IPS-18a (cell line): Measurements from ENCODE around the gene L1CAM.

Experiments used
- H3K27ac ChIP-seq: one replicate; pipeline ENCODE4 v1.5.1; 2013; ENCODE audit warnings: low read length
- H3K27me3 ChIP-seq: one replicate; pipeline ENCODE4 v1.6.1; 2013; ENCODE audit warnings: mild to moderate bottlenecking, low read length; ENCODE audit not compliant: control insufficient read depth, insufficient read depth
- H3K36me3 ChIP-seq: one replicate; pipeline ENCODE4 v1.6.1; 2013; ENCODE audit warnings: low read depth, low read length; ENCODE audit not compliant: control insufficient read depth
- H3K4me1 ChIP-seq: one replicate; pipeline ENCODE4 v1.6.1; 2013; ENCODE audit warnings: low read depth, low read length; ENCODE audit not compliant: control insufficient read depth
- H3K4me3 ChIP-seq: one replicate; pipeline ENCODE4 v1.5.1; 2013; ENCODE audit warnings: low read length
- H3K9ac ChIP-seq: one replicate; pipeline ENCODE4 v1.6.1; 2013; ENCODE audit warnings: mild to moderate bottlenecking, low read length, moderate library complexity
- H3K9me3 ChIP-seq: one replicate; pipeline ENCODE4 v1.6.1; 2013; ENCODE audit warnings: low read depth, low read length; ENCODE audit not compliant: control insufficient read depth

Gene L1CAM

DNA sequence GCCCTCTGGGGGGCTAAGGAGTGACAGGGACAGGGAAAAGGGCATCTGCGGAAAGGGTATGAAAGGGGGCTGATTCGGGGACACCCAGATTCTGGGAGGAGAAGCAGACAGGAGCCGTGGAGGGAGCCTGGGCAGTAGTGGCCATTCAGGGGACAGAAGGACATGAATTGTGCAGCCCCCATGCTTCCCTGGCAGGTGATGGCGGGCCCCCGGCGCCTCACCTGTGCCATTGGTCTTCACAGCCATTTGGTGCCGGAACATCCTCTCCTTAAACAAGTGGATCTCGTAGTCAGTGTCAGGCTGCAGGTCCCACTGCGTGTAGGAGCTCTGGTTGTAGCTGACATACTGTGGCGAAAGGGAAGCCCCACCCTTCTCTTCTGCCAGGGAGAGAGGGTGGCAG lies 21.9 kb downstream of the L1CAM start:
- Histone ChIP-seq H3K36me3 (peaks cover 3% of the 10 kb centered on the region), H3K4me3 (no peak overlapping the region), H3K9ac (no peak overlapping the region), H3K27me3 (no peaks in the 10 kb centered on the region), H3K27ac (no peak overlapping the region), H3K9me3 (no peaks in the 10 kb centered on the region), H3K4me1 (no peaks in the 10 kb centered on the region)

DNA sequence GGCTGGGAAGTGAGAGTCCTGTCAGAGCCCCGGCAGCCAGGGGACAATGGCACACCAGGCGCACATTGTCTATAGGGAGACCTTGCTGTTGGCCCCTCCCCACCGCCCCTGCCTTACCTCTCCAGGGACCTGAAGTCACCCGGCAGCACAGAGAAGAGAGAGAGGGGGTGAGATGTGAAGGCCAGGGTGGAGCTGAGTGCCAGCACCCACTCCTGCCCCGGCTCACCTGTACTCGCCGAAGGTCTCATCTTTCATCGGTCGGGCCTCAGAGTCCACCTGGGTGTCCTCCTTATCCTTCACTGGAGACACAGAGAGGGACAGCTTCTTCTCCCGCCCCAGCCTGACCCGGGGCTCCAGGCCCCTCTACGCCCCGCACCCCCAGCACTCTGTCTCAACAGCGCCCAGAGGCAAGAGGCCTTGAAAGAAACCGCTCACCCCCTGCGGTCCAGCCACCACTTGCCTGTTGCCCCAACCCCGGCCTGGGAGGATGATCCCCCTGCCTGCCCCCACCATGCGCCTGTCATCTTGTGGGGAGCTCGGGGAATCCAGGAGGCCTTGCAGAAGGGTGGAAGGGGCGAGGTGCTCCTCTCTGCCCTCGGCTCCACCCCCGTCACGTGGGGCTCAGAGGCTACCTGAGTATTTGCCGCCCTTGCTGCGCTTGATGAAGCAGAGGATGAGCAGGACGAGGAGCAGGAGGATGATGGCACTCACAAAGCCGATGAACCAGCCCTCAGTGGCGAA lies 22.6 kb downstream of the L1CAM start:
- Histone ChIP-seq H3K9ac (no peak overlapping the region), H3K9me3 (peaks cover 3% of the 10 kb centered on the region), H3K27ac (no peak overlapping the region), H3K4me1 (no peaks in the 10 kb centered on the region), H3K27me3 (no peaks in the 10 kb centered on the region), H3K36me3 (peaks cover 3% of the 10 kb centered on the region), H3K4me3 (no peak overlapping the region)

DNA sequence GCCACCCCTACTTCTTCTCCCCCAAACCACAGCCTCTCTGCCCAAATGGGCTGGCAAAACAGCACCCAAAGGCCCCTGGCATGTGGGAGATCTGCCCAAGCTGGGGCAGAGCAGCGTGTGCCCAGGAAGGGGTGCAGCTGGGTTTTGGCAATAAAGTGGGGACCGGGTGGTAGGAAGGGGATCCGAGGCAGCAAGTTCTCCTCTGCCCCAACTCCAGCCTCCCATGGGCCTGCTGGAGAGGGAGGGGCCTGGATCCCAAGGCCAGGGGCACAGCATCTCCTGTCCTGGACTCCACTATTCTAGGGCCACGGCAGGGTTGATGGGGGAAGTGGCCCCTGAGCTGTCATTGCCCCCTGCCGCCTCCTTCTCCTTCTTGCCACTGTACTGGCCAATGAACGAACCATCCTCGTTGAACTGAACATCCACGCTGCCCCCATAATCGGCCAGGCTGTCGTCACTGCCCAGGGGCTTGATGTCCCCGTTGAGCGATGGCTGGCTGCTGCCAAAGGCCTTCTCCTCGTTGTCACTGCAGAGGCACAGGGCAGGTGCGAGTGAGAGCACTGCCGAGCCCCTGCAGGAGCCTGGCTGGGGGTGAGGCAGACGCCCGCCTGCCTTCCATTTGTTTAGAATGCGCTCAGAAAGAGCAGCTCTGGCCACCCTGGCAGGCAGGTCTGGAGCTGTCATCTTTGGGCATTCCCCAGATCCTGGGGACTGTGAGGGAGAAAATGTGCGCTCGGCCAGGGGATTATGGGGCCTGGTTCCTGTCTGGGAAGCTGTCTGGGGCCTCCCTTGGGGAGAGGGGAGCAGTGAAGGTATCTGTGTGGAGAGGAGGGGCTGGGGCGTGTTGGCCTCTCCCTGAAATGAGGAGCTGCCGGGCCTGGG lies 23.4 kb downstream of the L1CAM start:
- H3K27me3 ChIP-seq: no peaks in the 10 kb centered on the region
- no peak overlapping the region for H3K4me3 ChIP-seq
- no peak overlapping the region for H3K27ac ChIP-seq
- H3K36me3 ChIP-seq: no peaks in the 10 kb centered on the region
- H3K4me1 ChIP-seq: no peaks in the 10 kb centered on the region
- no peak overlapping the region for H3K9ac ChIP-seq
- peaks cover 7% of the 10 kb centered on the region for H3K9me3 ChIP-seq

DNA sequence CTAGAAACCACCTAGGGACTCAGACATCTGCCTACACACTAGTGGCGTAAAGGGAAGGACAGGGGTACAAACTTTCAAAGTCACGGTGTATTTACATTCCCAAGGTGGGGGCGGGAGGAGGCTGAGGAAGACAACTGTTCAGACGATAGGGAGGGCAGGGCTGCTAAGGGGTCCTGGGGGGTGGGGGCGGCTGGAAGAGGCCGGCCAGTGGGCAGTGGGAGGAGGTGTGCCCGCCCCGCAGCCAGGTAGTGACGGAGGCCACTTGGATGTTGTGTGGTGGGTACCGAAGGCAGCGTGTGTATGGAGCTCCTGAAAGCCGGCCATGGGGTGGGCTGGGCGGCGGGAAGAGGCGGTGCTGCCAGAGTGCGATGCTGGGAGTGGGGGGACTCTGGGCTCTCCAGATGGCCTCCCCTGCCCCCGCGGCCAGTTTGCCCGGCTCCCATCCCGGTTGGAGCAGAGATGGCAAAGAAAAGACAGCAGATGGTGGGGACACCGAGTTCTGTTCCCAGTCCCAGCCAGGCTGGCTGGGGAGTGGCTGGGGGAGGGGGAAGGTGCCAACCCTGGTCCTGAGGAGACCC lies 24.2 kb downstream of the L1CAM start:
- H3K4me1 ChIP-seq: no peaks in the 10 kb centered on the region
- peaks cover 7% of the 10 kb centered on the region for H3K9me3 ChIP-seq
- no peak overlapping the region for H3K9ac ChIP-seq
- no peak overlapping the region for H3K27ac ChIP-seq
- no peaks in the 10 kb centered on the region for H3K27me3 ChIP-seq
- H3K36me3 ChIP-seq: no peaks in the 10 kb centered on the region
- no peak overlapping the region for H3K4me3 ChIP-seq

DNA sequence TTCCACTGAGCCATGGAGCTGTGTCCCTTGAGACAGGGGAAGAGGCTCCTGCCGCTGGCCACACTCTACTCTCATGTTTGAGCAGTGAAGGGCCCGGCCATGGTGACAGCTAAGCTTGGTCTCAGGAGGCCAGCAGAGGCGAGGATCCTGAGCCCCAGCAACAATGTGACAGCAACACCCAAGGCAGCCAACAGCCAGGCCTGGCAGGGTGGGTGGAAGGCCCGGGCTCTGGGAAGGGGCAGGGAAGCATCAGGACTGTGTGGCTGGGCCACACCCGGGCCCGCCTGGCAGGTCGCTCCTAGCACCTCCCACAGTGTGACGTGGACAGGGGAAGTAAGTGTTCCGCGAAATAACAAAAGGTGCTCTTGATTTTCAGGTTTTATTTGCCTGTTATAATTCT lies 24.8 kb downstream of the L1CAM start:
- Histone ChIP-seq H3K4me3 (no peak overlapping the region), H3K27ac (no peak overlapping the region), H3K27me3 (no peaks in the 10 kb centered on the region), H3K9ac (no peak overlapping the region), H3K4me1 (no peaks in the 10 kb centered on the region), H3K9me3 (peaks cover 7% of the 10 kb centered on the region), H3K36me3 (no peaks in the 10 kb centered on the region)

DNA sequence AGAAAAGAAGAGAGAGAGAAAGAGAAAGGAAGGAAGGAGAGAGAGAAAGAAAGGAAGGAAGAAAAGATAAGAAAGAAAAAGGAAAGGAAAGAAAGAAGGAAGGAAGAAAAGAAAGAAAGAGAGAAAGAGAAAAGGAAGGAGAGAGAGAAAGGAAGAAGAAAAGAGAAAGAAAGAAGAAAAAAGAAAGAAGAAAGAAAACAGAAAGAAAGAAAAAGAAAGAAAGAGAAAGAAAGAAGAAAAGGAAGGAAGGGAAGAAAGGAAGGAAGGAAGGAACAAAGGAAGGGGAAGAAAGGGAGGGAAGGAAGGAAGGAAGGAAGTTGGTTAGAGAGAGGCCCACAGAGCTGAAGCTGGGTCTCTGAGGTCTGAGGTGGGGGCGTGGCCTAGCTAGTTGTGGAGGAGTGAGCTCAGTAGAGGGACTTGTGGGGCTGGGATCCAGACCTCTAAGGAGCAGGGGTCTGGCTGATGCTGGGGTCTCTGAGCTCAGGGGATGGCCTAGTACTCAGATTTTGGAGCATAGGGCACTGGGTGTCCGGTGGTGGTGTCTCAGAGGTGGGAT lies 28.5 kb downstream of the L1CAM start:
- Histone ChIP-seq H3K4me1 (no peaks in the 10 kb centered on the region), H3K9me3 (peaks cover 11% of the 10 kb centered on the region), H3K9ac (no peak overlapping the region), H3K36me3 (no peaks in the 10 kb centered on the region), H3K27ac (no peak overlapping the region), H3K4me3 (no peak overlapping the region), H3K27me3 (no peaks in the 10 kb centered on the region)

DNA sequence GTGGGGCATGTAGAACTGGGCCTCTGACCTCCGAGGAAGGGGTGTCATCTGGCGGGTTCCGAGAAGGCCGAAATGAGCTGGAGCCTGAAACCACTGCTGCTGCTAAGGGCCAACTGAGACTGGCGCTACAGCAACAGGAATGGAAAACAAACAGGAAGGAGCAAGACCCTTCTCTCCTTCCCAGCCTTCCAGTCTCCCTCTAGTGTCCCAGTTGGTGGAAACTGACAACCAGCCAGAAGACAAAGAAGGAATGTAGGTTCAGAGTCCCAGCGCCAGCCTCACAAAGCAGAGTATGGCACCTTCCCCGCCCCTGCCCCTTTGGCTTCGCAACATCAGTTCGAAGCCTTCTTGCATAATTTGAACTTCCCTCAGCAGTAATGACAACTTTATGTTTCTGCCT lies 31.3 kb downstream of the L1CAM start:
- H3K36me3 ChIP-seq: no peaks in the 10 kb centered on the region
- H3K9ac ChIP-seq: no peak overlapping the region
- H3K27me3 ChIP-seq: no peaks in the 10 kb centered on the region

DNA sequence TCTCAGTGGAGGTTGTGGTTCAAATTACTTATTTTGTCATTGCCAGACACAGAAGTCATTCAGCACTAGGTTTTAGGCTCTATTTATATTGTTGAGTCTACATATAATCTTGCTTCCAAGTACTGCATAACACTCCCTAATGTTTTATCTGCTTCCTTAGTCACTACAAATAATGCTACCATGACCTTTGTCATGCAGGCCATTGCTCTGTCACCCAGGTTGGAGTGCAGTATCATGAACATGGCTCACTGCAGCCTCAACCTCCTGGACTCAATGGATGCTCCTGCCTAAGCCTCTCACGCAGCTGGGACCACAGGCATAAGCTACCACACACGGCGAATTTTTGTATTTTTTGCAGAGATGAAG lies 32.1 kb downstream of the L1CAM start:
- peaks cover 11% of the 10 kb centered on the region for H3K9me3 ChIP-seq
- no peak overlapping the region for H3K27ac ChIP-seq

More for the DNA sequence above, 31.3 kb downstream of the L1CAM start:
- H3K4me3 ChIP-seq: no peak overlapping the region
- peaks cover 11% of the 10 kb centered on the region for H3K9me3 ChIP-seq
- H3K4me1 ChIP-seq: no peaks in the 10 kb centered on the region
- H3K27ac ChIP-seq: no peak overlapping the region

DNA sequence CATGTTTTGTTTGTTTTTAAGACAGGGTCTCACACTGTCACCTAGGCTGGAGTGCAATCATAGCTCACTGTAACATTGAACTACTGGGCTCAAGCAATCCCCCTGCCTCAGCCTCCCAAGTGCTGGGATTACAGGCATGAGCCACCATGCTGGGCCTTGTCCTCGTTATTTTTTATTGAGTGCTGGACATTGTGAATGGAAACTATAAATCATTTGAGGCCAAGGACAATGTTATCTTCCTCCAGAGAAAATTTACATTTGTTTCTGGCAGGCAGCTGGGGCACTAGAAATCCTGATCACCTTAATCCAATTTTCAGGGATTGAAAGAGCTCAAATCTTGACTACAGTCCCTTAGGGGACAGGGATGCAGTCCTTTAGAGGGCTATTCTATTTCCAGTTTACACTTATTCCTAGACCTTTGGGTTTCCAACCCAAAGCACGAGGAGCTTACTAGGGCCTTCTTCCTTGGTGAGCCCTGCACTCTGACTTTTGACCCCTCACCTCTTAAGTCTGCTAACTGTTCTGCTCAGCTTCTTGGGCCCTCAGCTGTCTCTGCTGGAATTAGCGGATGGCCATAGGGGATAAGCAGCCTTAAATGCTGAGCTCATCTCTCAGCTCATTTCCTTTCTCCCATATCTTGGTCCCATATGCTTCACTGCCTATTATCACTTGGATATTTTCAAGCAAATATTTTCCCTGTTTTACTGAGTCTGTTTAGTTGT lies 32.6 kb downstream of the L1CAM start:
- peaks cover 5% of the 10 kb centered on the region for H3K4me1 ChIP-seq
- no peaks in the 10 kb centered on the region for H3K36me3 ChIP-seq
- H3K9ac ChIP-seq: no peak overlapping the region
- H3K9me3 ChIP-seq: peaks cover 8% of the 10 kb centered on the region
- no peak overlapping the region for H3K27ac ChIP-seq
- no peak overlapping the region for H3K4me3 ChIP-seq
- no peaks in the 10 kb centered on the region for H3K27me3 ChIP-seq

More for the DNA sequence above, 32.1 kb downstream of the L1CAM start:
- H3K36me3 ChIP-seq: no peaks in the 10 kb centered on the region
- H3K4me1 ChIP-seq: peaks cover 5% of the 10 kb centered on the region
- no peak overlapping the region for H3K9ac ChIP-seq
- H3K27me3 ChIP-seq: no peaks in the 10 kb centered on the region
- no peak overlapping the region for H3K4me3 ChIP-seq

DNA sequence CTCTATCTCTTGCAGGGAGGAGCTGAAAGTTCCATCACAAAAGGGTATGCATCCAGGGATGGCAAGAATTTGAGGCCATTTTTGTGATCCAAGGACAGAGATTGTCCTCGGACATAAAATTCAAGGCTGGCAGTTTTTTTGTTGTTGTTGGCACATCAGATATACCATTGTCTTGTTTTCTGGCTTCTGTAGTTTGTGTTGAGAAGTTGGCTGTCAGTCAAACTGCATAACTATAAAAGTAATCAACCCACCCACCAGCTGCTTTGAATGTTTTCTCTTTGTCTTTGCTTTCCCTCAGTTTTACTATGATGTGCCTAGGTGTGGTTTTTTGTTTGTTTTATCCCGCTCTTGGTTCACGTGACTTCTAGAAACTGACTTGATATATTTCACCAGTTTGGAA lies 34.0 kb downstream of the L1CAM start:
- Histone ChIP-seq H3K27ac (no peak overlapping the region), H3K4me1 (peaks cover 11% of the 10 kb centered on the region), H3K27me3 (no peaks in the 10 kb centered on the region), H3K36me3 (no peaks in the 10 kb centered on the region), H3K9me3 (peaks cover 4% of the 10 kb centered on the region), H3K9ac (no peak overlapping the region), H3K4me3 (no peak overlapping the region)

DNA sequence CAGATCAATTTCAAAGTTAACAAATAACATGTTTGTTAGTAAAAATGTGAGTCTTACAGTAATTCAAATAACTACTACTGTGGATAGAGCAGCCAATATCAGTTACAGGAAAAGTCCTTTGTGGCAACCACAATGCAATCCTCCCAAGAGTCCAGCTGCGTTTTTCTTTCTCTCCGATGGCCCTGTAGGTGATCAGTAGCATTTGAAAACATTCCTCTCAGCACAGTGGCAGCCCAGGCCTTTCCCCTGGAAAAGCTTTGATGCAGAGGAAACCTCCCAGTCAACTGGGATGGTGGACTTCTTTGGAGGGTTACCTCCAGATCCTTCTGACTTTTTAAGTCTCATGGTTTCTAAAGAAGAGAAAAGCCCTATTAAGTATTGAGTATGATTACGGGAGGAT lies 37.6 kb downstream of the L1CAM start:
- Histone ChIP-seq H3K36me3 (no peaks in the 10 kb centered on the region), H3K4me1 (peaks cover 30% of the 10 kb centered on the region), H3K9me3 (peaks cover 5% of the 10 kb centered on the region), H3K27me3 (no peaks in the 10 kb centered on the region), H3K27ac (no peak overlapping the region), H3K9ac (no peak overlapping the region), H3K4me3 (no peak overlapping the region)
